ENCODE data around the gene PLXND1. TPM values are rescaled to one million over a fixed set of nuclear protein-coding genes. Genes with fewer than 3 reads are reported as not detected.

The PLXND1 gene
- total RNA-seq, 1 experiment from 2014 or later, result 47.3 TPM

- POLR2A ChIA-PET, result no interaction called here
- no peak overlapping the region for H3K4me3 ChIP-seq (replicated peaks in 1 of 2; ENCODE audit: low read depth in 1 of 2, low read length in 2 of 2)
- H3K9ac ChIP-seq (ENCODE audit: low read length), result no peak overlapping the region
- no TSS peak for BruUV-seq (replicated peaks)
- intact Hi-C loops (cut with micrococcal nuclease), result no loop called here
- CTCF ChIA-PET, result no interaction called here
- peaks cover 5 to 7% of the 10 kb centered on the region in 2 experiments; a peak in 1 of 4 replicates for H3K36me3 ChIP-seq (ENCODE audit: control insufficient read depth in 1 of 2, insufficient read depth in 2 of 2, low read length in 2 of 2)
- peaks cover 8% of the 10 kb centered on the region; the same call in 1 of the 2 replicates for H3K79me2 ChIP-seq (ENCODE audit: insufficient read depth, low read length)
- RAD21 ChIA-PET (ENCODE audit: low non-redundant PET in 1 of 2, low total read pairs in 2 of 2, uncharacterized antibody in 2 of 2, unreplicated experiment in 2 of 2), result no interaction called here
- peak overlapping the region; percentile 66; the same call in 1 of the 2 replicates for H3K4me2 ChIP-seq (ENCODE audit: low read length)
- no peaks in the 10 kb centered on the region for H3K9me2 ChIP-seq (ENCODE audit: insufficient read depth)
- no peak for DNase-seq (ENCODE audit: low read depth, low spot score)
- H3K27me3 ChIP-seq (ENCODE audit: insufficient read depth, low read length), result no peaks in the 10 kb centered on the region
- no peak for ATAC-seq
- H2AFZ ChIP-seq (ENCODE audit: low read depth, low read length, poor library complexity, severe bottlenecking), result no peak overlapping the region
- H3K4me1 ChIP-seq (ENCODE audit: control insufficient read depth in 1 of 2, insufficient read depth in 2 of 2, low read length in 2 of 2), result peaks cover 61 to 69% of the 10 kb centered on the region in 2 experiments
- H3K27ac ChIP-seq (ENCODE audit: low read depth, low read length), result peak overlapping the region; percentile 77; the same call in 1 of the 2 replicates
- H4K20me1 ChIP-seq (ENCODE audit: insufficient read depth), result no peaks in the 10 kb centered on the region
- TF ChIP-seq ZNF274 (IDR thresholded peaks at IDR 0.05; ENCODE audit: low read depth, low read length) (no peak), CTCF (IDR thresholded peaks at IDR 0.05 in 2 of 3, conservative IDR thresholded peaks at IDR 0.05 in 1 of 3; ENCODE audit: borderline replicate concordance in 1 of 3, insufficient read depth in 1 of 3, low read depth in 2 of 3, low read length in 2 of 3) (no peak), POLR2AphosphoS5 (IDR thresholded peaks at IDR 0.05; ENCODE audit: low read depth, low read length) (no peak), CEBPB (IDR thresholded peaks at IDR 0.05; ENCODE audit: low read depth) (no peak), ELF1 (IDR thresholded peaks at IDR 0.05; ENCODE audit: borderline replicate concordance, low read depth) (no peak), ZBTB33 (IDR thresholded peaks at IDR 0.05; ENCODE audit: extremely low read depth, insufficient replicate concordance, low read length) (no peak), RAD21 (IDR thresholded peaks at IDR 0.05; ENCODE audit: low read depth) (no peak), EZH2phosphoT487 (IDR thresholded peaks at IDR 0.05; ENCODE audit: borderline replicate concordance) (no peak)
- H3K9me3 ChIP-seq (ENCODE audit: control insufficient read depth in 1 of 2, insufficient read depth in 1 of 2, low read depth in 1 of 2, low read length in 2 of 2), result no peaks in the 10 kb centered on the region
Observed at GRCh38 chr3:129653019-129653418, 46.5 kb upstream of the PLXND1 start.

Data from HCT116 (cell line).